ENCODE data around the gene WDR90.

GRCh38 chr16:624526-625070, 24.6 kb upstream of the WDR90 start:
- TF ChIP-seq CTCF (IDR thresholded peaks at IDR 0.05): no peak
- TF ChIP-seq POLR2AphosphoS5 (IDR thresholded peaks at IDR 0.05): no peak
- TF ChIP-seq POLR2A (IDR thresholded peaks at IDR 0.05): no peak

All from stomach (tissue), 4 donors.